Testis (tissue), 2 donors: ENCODE results near the gene DCHS1.

Source experiments
- POLR2A ChIP-seq: fragments of 450-650 bp; IDR thresholded peaks from one replicate; pipeline ENCODE4 v1.6.1; 2017; ENCODE audit warnings: antibody characterized with exemption, mild to moderate bottlenecking, moderate library complexity
- TF ChIP-seq, protein P1 (sequence below), 3 experiments: fragments of 450-650 bp in 2 of 3; fragments of 200-600 bp in 1 of 3; sonication (generic) in 1 of 3; IDR thresholded peaks; one replicate each; pipeline ENCODE4 v1.5.1; 2016 to 2019; ENCODE audit warnings: antibody characterized with exemption in 3 of 3, mild to moderate bottlenecking in 2 of 3, moderate library complexity in 1 of 3

DNA sequence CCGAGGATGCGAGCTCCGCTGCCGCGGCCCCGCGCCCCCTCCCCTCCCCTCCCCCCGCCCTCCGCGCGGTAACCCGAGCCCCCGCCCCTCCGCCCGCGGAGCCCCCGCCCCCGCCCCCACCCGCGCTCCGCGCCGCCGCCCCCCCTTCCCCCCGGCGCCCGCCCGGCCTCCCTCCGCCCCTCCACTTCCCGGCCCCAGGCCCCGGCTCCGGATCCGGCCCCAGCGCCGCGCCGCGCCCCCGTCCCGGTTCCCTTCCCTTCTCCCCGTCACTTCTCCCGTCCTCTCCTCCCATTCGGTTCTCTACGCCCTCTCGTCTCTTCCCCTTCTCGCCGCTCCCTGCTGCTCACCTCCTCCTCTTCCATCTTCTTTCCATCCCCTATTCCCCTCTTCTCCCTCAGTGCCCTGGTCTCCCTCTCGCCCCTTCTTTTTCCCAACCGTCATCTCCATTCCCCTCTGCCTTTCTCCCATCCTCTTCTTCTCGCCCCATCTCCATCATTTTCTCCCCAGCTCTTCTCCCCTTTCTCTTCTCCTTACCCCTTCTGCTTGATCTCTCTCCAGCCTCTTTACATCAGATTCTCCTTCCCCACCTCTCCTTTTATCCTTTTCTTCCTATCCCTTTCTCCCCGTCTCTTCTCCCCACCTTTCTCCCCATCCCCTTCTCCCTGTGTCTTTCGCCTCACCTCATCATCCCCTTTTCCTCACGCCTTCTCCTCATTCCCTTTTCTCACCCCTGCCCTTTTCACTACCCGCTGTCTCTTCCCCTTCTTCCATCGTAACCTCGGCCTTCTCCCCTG, at the start of gene DCHS1:
- no peak for TF ChIP-seq POLR2A
- TF ChIP-seq, protein P1, sequence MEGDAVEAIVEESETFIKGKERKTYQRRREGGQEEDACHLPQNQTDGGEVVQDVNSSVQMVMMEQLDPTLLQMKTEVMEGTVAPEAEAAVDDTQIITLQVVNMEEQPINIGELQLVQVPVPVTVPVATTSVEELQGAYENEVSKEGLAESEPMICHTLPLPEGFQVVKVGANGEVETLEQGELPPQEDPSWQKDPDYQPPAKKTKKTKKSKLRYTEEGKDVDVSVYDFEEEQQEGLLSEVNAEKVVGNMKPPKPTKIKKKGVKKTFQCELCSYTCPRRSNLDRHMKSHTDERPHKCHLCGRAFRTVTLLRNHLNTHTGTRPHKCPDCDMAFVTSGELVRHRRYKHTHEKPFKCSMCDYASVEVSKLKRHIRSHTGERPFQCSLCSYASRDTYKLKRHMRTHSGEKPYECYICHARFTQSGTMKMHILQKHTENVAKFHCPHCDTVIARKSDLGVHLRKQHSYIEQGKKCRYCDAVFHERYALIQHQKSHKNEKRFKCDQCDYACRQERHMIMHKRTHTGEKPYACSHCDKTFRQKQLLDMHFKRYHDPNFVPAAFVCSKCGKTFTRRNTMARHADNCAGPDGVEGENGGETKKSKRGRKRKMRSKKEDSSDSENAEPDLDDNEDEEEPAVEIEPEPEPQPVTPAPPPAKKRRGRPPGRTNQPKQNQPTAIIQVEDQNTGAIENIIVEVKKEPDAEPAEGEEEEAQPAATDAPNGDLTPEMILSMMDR (IDR thresholded peaks at IDR 0.05), result no peak
